H1 (cell line): ENCODE measurements around the gene CCDC192. TPM values are rescaled to one million over a fixed set of nuclear protein-coding genes. Genes with fewer than 3 reads are reported as not detected.

Source experiments
- CTCF ChIA-PET: fragments of 300-600 bp; sonication (Branson Sonifier 250); formaldehyde crosslinking; loops from one replicate; lab custom pipeline; 2021; ENCODE audit not compliant: partially characterized antibody; lab: Charles Lee
- POLR2A ChIA-PET: fragments of 300-600 bp; sonication (Branson Sonifier 250); formaldehyde crosslinking; loops from one replicate; lab custom pipeline; 2021; ENCODE audit warnings: inconsistent platforms; ENCODE audit not compliant: partially characterized antibody; lab: Charles Lee
- DNase-seq, 2 experiments: peaks; one replicate each; pipeline versions ENCODE4 v3.0.0 to v3.0.0-alpha.2; 2010 to 2022; ENCODE audit warnings: low spot score in 2 of 2, low read depth in 1 of 2, mixed read lengths in 1 of 2
- FAIRE-seq: peaks from 2 replicates; lab custom pipeline; 2011; peaks lifted over from hg19 to GRCh38; lab: Jason Lieb, UNC
- H2AFZ ChIP-seq: 2 replicates; pipeline ENCODE4 v1.8.1; 2012; ENCODE audit warnings: low read length, inconsistent platforms
- H2AK5ac ChIP-seq: 2 replicates; pipeline ENCODE4 v1.6.1; 2013; ENCODE audit warnings: low read depth, low read length
- H2BK120ac ChIP-seq: replicated peaks from 2 replicates; pipeline ENCODE3; 2013; ENCODE audit warnings: low read depth, low read length, inconsistent platforms
- H2BK12ac ChIP-seq: 2 replicates; pipeline ENCODE4 v1.6.1; 2013; ENCODE audit warnings: low read depth, low read length
- H2BK15ac ChIP-seq: 2 replicates; pipeline ENCODE4 v1.6.1; 2013; ENCODE audit warnings: low read length
- H2BK20ac ChIP-seq: 2 replicates; pipeline ENCODE4 v1.6.1; 2013; ENCODE audit warnings: low read length
- H2BK5ac ChIP-seq: 2 replicates; pipeline ENCODE4 v1.6.1; 2013; ENCODE audit warnings: low read depth, low read length
- H3K14ac ChIP-seq: 2 replicates; pipeline ENCODE4 v1.6.1; 2013; ENCODE audit warnings: inconsistent platforms; ENCODE audit not compliant: insufficient read length
- H3K18ac ChIP-seq: 2 replicates; pipeline ENCODE4 v1.6.1; 2013; ENCODE audit warnings: low read length; ENCODE audit errors: extremely low read depth
- H3K23ac ChIP-seq: 2 replicates; pipeline ENCODE4 v1.6.1; 2013; ENCODE audit warnings: inconsistent platforms; ENCODE audit not compliant: insufficient read length
- H3K23me2 ChIP-seq: 2 replicates; pipeline ENCODE4 v1.6.1; 2013; ENCODE audit warnings: low read depth, low read length
- H3K27ac ChIP-seq: 2 replicates; pipeline ENCODE4 v1.6.1; 2011; ENCODE audit warnings: low read depth, low read length, inconsistent platforms
- H3K27me3 ChIP-seq, 4 experiments: replicated peaks in 1 of 4; 1 replicate in 1 of 4; 2 replicates in 3 of 4; pipeline versions ENCODE4 v1.6.1 to v1.8.1; 2011 to 2013; ENCODE audit warnings: low read length in 3 of 4, mild to moderate bottlenecking in 3 of 4, inconsistent platforms in 2 of 4, mixed read lengths in 2 of 4, moderate library complexity in 1 of 4; ENCODE audit not compliant: control insufficient read depth in 3 of 4, insufficient read depth in 3 of 4; ENCODE audit errors: extremely low read depth in 1 of 4
- H3K36me3 ChIP-seq, 4 experiments: 2 replicates each; pipeline versions ENCODE4 v1.6.1 to v1.8.1; 2011 to 2013; ENCODE audit warnings: mild to moderate bottlenecking in 4 of 4, low read length in 3 of 4, moderate library complexity in 2 of 4, control low read depth in 1 of 4, inconsistent platforms in 1 of 4; ENCODE audit not compliant: insufficient read depth in 4 of 4, control insufficient read depth in 2 of 4
- H3K4ac ChIP-seq: replicated peaks from 2 replicates; pipeline ENCODE3; 2013; ENCODE audit warnings: low read length, low read depth, mixed read lengths, inconsistent platforms; ENCODE audit not compliant: insufficient read length
- H3K4me1 ChIP-seq, 4 experiments: replicated peaks in 1 of 4; 1 replicate in 1 of 4; 2 replicates in 3 of 4; pipeline versions ENCODE4 v1.6.1 to v1.8.1; 2011 to 2013; ENCODE audit warnings: low read length in 3 of 4, inconsistent platforms in 2 of 4, mixed read lengths in 1 of 4; ENCODE audit not compliant: insufficient read depth in 4 of 4, control insufficient read depth in 3 of 4
- H3K4me2 ChIP-seq, 2 experiments: 2 replicates each; pipeline versions ENCODE4 v1.6.1 to v1.8.1; 2011 to 2013; ENCODE audit warnings: low read depth in 2 of 2, low read length in 2 of 2, control low read depth in 1 of 2, inconsistent platforms in 1 of 2, mild to moderate bottlenecking in 1 of 2; ENCODE audit not compliant: insufficient read depth in 1 of 2
- H3K4me3 ChIP-seq, 4 experiments: fragments of 200-600, 300-600 bp in 1 of 4; sonication (generic), shearing (Covaris generic), sonication (Bioruptor Twin) in 1 of 4; 2 replicates each; pipeline versions ENCODE4 v1.5.1 to v1.8.1; 2011 to 2016; ENCODE audit warnings: low read length in 4 of 4, low read depth in 3 of 4, control low read depth in 2 of 4, inconsistent platforms in 2 of 4, mild to moderate bottlenecking in 2 of 4, mixed read lengths in 1 of 4, moderate library complexity in 1 of 4; ENCODE audit not compliant: insufficient read depth in 2 of 4; ENCODE audit errors: extremely low read depth in 1 of 4
- H3K56ac ChIP-seq: replicated peaks from 2 replicates; pipeline ENCODE3; 2013; ENCODE audit warnings: low read depth, mild to moderate bottlenecking, mixed read lengths, low read length, inconsistent platforms; ENCODE audit not compliant: insufficient read length
- H3K79me1 ChIP-seq: 2 replicates; pipeline ENCODE4 v1.6.1; 2013; ENCODE audit warnings: low read depth, low read length, control low read depth
- H3K79me2 ChIP-seq, 2 experiments: 2 replicates each; pipeline versions ENCODE4 v1.6.1 to v1.8.1; 2012 to 2013; ENCODE audit warnings: low read length in 2 of 2, mild to moderate bottlenecking in 2 of 2, inconsistent platforms in 1 of 2; ENCODE audit not compliant: insufficient read depth in 2 of 2, control insufficient read depth in 1 of 2
- H3K9ac ChIP-seq, 4 experiments: replicated peaks in 1 of 4; 1 replicate in 1 of 4; 2 replicates in 3 of 4; pipeline versions ENCODE4 v1.6.1 to v1.8.1; 2011 to 2013; ENCODE audit warnings: low read depth in 3 of 4, low read length in 3 of 4, control low read depth in 2 of 4, mild to moderate bottlenecking in 2 of 4, moderate library complexity in 2 of 4, inconsistent platforms in 1 of 4; ENCODE audit errors: extremely low read depth in 1 of 4
- H3K9me3 ChIP-seq, 2 experiments: 2 replicates each; pipeline versions ENCODE4 v1.6.1 to v1.8.1; 2012 to 2013; ENCODE audit warnings: mild to moderate bottlenecking in 2 of 2, moderate library complexity in 2 of 2, control low read depth in 1 of 2, inconsistent platforms in 1 of 2, low read depth in 1 of 2, low read length in 1 of 2, mixed read lengths in 1 of 2; ENCODE audit not compliant: insufficient read depth in 2 of 2
- H4K20me1 ChIP-seq, 2 experiments: replicated peaks in 1 of 2; 2 replicates each; pipeline versions ENCODE3 to v1.8.1; 2011 to 2013; ENCODE audit warnings: inconsistent platforms in 2 of 2, low read length in 2 of 2, mild to moderate bottlenecking in 1 of 2; ENCODE audit not compliant: insufficient read depth in 2 of 2, control insufficient read depth in 1 of 2
- H4K5ac ChIP-seq: 2 replicates; pipeline ENCODE4 v1.6.1; 2013; ENCODE audit warnings: low read length, low read depth, mixed read lengths, inconsistent platforms; ENCODE audit not compliant: insufficient read length
- H4K8ac ChIP-seq: 2 replicates; pipeline ENCODE4 v1.8.0; 2013; ENCODE audit warnings: mild to moderate bottlenecking, moderate library complexity, low read length, inconsistent platforms; ENCODE audit not compliant: insufficient read depth; ENCODE audit errors: extremely low read depth
- H4K91ac ChIP-seq: replicated peaks from 2 replicates; pipeline ENCODE3; 2013; ENCODE audit warnings: low read length, mixed read lengths, inconsistent platforms; ENCODE audit not compliant: insufficient read length
- CREB1 ChIP-seq: IDR thresholded peaks from 2 replicates; pipeline ENCODE4 v1.6.1; 2012; ENCODE audit warnings: inconsistent platforms
- KDM4A ChIP-seq: IDR thresholded peaks from one replicate; pipeline ENCODE4 v1.7.1; 2012; ENCODE audit warnings: low read depth, mild to moderate bottlenecking, moderate library complexity, low read length, inconsistent platforms; ENCODE audit not compliant: severe bottlenecking
- WGBS, 2 experiments: shearing (Covaris generic) in 1 of 2; methylation state at CpG; one replicate each; pipeline versions ENCODE4 v1.1.6 to v1.1.7; 2013 to 2015; ENCODE audit warnings: low lambda C conversion rate in 2 of 2, mixed read lengths in 2 of 2, inconsistent platforms in 1 of 2, low coverage in 1 of 2, missing lambda C conversion rate in 1 of 2; ENCODE audit not compliant: insufficient replicate concordance in 2 of 2, insufficient coverage in 1 of 2, insufficient read length in 1 of 2; ENCODE audit errors: extremely low coverage in 1 of 2, missing lambda C conversion rate in 1 of 2; 5-methylcytosine and 5-hydroxymethylcytosine counted together
- polyA plus RNA-seq, 7 experiments: library from polyadenylated mRNA; depleted of rRNA in 3 of 7; stranded (reverse) in 5 of 7; unstranded in 2 of 7; fragments of >200 nt in 5 of 7; fragments of 200-250 nt in 2 of 7; gene quantifications; 1 replicate in 5 of 7; 2 replicates in 1 of 7; 4 replicates in 1 of 7; pipeline versions ENCODE4 v1.2.1 to v1.2.3, GENCODE V29; 2011 to 2013; ENCODE audit warnings: missing spikeins in 2 of 7, mixed read lengths in 2 of 7
- total RNA-seq: library from RNA; stranded (reverse); fragmentation: NEBNext Ultra II Directional; extraction: Animal tissue kit (Norgen Biotek cat#: 25700); gene quantifications from 2 replicates; pipeline ENCODE4 v1.2.1, GENCODE V29; 2021

Gene CCDC192
- total and polyA plus RNA-seq, 2 of the 8 experiments (the other 6 are each of a cell fraction or from before 2014, with no cell fraction given): 0.61 TPM; not detected in 1

DNA sequence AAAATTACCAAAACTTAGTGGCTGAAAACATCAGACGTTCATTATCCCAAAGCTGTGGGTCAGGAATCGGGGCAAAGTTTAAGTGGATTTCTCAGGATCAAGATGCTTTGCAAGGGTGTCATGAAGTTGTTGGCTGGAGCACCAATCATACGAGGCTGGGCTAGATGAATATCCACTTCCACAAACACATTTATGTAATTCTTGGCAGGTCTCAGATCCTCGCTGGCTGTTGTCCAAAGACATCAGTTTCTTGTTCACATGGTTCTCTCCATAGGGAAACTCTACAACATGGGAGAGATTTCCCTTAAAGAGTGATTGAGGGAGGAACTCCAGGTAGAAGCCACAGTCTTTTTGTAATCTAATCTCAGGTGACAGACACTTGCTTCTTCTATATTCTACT is 20.2 kb upstream of the CCDC192 start:
- H3K23me2 ChIP-seq: no peaks in the 10 kb centered on the region
- H3K18ac ChIP-seq: no peak overlapping the region
- H3K79me1 ChIP-seq: no peaks in the 10 kb centered on the region
- no peak overlapping the region for H4K5ac ChIP-seq
- no peak overlapping the region for H3K4me3 ChIP-seq
- no peak overlapping the region for H3K56ac ChIP-seq
- H3K14ac ChIP-seq: no peak overlapping the region
- H4K20me1 ChIP-seq: no peaks in the 10 kb centered on the region
- ChIA-PET POLR2A (no interaction called here), CTCF (interaction anchor here (0.9 kb wide), 1 partner anchor 61 kb away, joined by 3 read pairs; no protein-coding TSS in a partner anchor)
- no peak overlapping the region for H3K4me2 ChIP-seq
- no peak for FAIRE-seq
- no peak overlapping the region for H3K9ac ChIP-seq
- H4K91ac ChIP-seq: no peak overlapping the region
- DNase-seq: no peak
- H3K27ac ChIP-seq: no peak overlapping the region
- H3K27me3 ChIP-seq: no peaks in the 10 kb centered on the region
- H2BK15ac ChIP-seq: no peak overlapping the region
- TF ChIP-seq KDM4A: no peak
- TF ChIP-seq CREB1: no peak
- no peak overlapping the region for H3K23ac ChIP-seq
- no peak overlapping the region for H2AK5ac ChIP-seq
- no peak overlapping the region for H2BK12ac ChIP-seq
- no peaks in the 10 kb centered on the region for H3K36me3 ChIP-seq
- H4K8ac ChIP-seq: no peak overlapping the region
- no peak overlapping the region for H2AFZ ChIP-seq
- WGBS, 2 experiments: 89% methylated on average over 4 of the region's 4 CpGs; no CpG with 5 or more reads in 1 of the 2 experiments
- no peak overlapping the region for H2BK20ac ChIP-seq
- no peak overlapping the region for H2BK5ac ChIP-seq
- no peaks in the 10 kb centered on the region for H3K79me2 ChIP-seq
- no peaks in the 10 kb centered on the region for H3K4me1 ChIP-seq
- no peak overlapping the region for H2BK120ac ChIP-seq
- H3K9me3 ChIP-seq: no peaks in the 10 kb centered on the region
- H3K4ac ChIP-seq: no peak overlapping the region
